ENCODE measurements around the gene ARHGAP27.

GRCh38 chr17:45430738-45431530 lies 1.7 kb downstream of the ARHGAP27 start:
- TF ChIP-seq POLR2A (IDR thresholded peaks at IDR 0.05; ENCODE audit: low read depth) (no peak), CTCF (IDR thresholded peaks at IDR 0.05) (no peak)

Data from esophagus muscularis mucosa (tissue), 3 donors.